ENCODE measurements around the gene SORL1. TPM values are rescaled to one million over a fixed set of nuclear protein-coding genes. Genes with fewer than 3 reads are reported as not detected.

Gene SORL1
- total and polyA plus RNA-seq, 2 of the 13 experiments (the other 11 are each of a cell fraction or from before 2014, with no cell fraction given) = 21.3 to 148 TPM

DNA sequence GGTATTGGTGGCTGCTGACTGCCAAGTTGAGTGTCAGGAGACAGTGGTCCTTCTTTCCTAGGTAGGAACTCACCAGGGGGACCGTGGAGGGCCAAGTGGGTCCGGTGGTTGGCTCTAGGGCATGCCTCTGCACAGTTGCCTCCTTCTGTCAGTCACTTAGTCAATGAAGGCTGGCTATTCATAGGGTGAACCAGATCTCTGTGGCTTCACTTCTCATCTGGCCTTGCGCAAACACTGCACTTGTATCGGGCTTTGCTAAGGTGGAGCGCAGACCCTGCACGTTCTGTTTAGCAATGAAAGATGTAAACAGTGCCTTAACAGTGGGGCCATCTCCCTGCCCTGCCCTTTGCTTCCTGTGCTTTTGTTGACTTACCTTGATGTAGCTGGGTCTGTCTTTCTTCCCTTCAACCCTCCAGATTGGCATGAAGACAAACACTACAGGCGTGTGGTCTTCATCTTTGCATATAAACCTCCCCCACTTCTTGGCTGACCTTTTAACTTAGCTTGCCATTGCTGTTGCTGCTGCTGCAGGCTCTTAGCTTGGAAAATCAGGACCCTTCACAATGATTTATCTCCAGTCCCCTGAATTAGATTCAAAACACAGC is 7.4 kb downstream of the SORL1 start (continued):
- TF ChIP-seq MYNN (CRISPR knock-in tag; IDR thresholded peaks at IDR 0.05; ENCODE audit: low read depth) = no peak
- TF ChIP-seq IRF2 (CRISPR knock-in tag; IDR thresholded peaks at IDR 0.05) = peak; percentile 95
- TF ChIP-seq PHB2 (IDR thresholded peaks at IDR 0.05; ENCODE audit: partially characterized antibody) = no peak
- TF ChIP-seq KLF6 (CRISPR knock-in tag; IDR thresholded peaks at IDR 0.05) = peak; percentile 69
- TF ChIP-seq, protein P1, sequence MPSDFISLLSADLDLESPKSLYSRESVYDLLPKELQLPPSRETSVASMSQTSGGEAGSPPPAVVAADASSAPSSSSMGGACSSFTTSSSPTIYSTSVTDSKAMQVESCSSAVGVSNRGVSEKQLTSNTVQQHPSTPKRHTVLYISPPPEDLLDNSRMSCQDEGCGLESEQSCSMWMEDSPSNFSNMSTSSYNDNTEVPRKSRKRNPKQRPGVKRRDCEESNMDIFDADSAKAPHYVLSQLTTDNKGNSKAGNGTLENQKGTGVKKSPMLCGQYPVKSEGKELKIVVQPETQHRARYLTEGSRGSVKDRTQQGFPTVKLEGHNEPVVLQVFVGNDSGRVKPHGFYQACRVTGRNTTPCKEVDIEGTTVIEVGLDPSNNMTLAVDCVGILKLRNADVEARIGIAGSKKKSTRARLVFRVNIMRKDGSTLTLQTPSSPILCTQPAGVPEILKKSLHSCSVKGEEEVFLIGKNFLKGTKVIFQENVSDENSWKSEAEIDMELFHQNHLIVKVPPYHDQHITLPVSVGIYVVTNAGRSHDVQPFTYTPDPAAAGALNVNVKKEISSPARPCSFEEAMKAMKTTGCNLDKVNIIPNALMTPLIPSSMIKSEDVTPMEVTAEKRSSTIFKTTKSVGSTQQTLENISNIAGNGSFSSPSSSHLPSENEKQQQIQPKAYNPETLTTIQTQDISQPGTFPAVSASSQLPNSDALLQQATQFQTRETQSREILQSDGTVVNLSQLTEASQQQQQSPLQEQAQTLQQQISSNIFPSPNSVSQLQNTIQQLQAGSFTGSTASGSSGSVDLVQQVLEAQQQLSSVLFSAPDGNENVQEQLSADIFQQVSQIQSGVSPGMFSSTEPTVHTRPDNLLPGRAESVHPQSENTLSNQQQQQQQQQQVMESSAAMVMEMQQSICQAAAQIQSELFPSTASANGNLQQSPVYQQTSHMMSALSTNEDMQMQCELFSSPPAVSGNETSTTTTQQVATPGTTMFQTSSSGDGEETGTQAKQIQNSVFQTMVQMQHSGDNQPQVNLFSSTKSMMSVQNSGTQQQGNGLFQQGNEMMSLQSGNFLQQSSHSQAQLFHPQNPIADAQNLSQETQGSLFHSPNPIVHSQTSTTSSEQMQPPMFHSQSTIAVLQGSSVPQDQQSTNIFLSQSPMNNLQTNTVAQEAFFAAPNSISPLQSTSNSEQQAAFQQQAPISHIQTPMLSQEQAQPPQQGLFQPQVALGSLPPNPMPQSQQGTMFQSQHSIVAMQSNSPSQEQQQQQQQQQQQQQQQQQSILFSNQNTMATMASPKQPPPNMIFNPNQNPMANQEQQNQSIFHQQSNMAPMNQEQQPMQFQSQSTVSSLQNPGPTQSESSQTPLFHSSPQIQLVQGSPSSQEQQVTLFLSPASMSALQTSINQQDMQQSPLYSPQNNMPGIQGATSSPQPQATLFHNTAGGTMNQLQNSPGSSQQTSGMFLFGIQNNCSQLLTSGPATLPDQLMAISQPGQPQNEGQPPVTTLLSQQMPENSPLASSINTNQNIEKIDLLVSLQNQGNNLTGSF (CRISPR knock-in tag; IDR thresholded peaks at IDR 0.05) = peak; percentile 69; the same call in 1 of the 2 replicates
- TF ChIP-seq CBFB (CRISPR knock-in tag; IDR thresholded peaks at IDR 0.05) = peak; percentile 91
- TF ChIP-seq ATF6 (CRISPR knock-in tag; conservative IDR thresholded peaks at IDR 0.05) = 0 out of 2 replicates have a peak, but pooled peaks have one; percentile 49
- TF ChIP-seq, protein P2, sequence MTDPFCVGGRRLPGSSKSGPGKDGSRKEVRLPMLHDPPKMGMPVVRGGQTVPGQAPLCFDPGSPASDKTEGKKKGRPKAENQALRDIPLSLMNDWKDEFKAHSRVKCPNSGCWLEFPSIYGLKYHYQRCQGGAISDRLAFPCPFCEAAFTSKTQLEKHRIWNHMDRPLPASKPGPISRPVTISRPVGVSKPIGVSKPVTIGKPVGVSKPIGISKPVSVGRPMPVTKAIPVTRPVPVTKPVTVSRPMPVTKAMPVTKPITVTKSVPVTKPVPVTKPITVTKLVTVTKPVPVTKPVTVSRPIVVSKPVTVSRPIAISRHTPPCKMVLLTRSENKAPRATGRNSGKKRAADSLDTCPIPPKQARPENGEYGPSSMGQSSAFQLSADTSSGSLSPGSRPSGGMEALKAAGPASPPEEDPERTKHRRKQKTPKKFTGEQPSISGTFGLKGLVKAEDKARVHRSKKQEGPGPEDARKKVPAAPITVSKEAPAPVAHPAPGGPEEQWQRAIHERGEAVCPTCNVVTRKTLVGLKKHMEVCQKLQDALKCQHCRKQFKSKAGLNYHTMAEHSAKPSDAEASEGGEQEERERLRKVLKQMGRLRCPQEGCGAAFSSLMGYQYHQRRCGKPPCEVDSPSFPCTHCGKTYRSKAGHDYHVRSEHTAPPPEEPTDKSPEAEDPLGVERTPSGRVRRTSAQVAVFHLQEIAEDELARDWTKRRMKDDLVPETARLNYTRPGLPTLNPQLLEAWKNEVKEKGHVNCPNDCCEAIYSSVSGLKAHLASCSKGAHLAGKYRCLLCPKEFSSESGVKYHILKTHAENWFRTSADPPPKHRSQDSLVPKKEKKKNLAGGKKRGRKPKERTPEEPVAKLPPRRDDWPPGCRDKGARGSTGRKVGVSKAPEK (CRISPR knock-in tag; IDR thresholded peaks at IDR 0.05; ENCODE audit: borderline replicate concordance) = peak; percentile 97
- no peak for TF ChIP-seq PLSCR1 (CRISPR knock-in tag; IDR thresholded peaks at IDR 0.05; ENCODE audit: borderline replicate concordance)
- TF ChIP-seq, protein P3, sequence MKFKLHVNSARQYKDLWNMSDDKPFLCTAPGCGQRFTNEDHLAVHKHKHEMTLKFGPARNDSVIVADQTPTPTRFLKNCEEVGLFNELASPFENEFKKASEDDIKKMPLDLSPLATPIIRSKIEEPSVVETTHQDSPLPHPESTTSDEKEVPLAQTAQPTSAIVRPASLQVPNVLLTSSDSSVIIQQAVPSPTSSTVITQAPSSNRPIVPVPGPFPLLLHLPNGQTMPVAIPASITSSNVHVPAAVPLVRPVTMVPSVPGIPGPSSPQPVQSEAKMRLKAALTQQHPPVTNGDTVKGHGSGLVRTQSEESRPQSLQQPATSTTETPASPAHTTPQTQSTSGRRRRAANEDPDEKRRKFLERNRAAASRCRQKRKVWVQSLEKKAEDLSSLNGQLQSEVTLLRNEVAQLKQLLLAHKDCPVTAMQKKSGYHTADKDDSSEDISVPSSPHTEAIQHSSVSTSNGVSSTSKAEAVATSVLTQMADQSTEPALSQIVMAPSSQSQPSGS (CRISPR knock-in tag; IDR thresholded peaks at IDR 0.05) = peak; percentile 94
- peak; percentile 45; the same call in 1 of the 2 replicates for TF ChIP-seq MLXIP (CRISPR knock-in tag; IDR thresholded peaks at IDR 0.05; ENCODE audit: borderline replicate concordance)

All from HepG2 (cell line).